Breast epithelium (tissue), 3 donors: ENCODE measurements around the gene PKD2.

Source experiments
- POLR2A ChIP-seq: fragments of 450-650 bp; IDR thresholded peaks from one replicate; pipeline ENCODE4 v1.6.1; 2016; ENCODE audit warnings: antibody characterized with exemption, mild to moderate bottlenecking, moderate library complexity
- POLR2AphosphoS5 ChIP-seq, 3 donors: sonication (generic); formaldehyde crosslinking; IDR thresholded peaks; one replicate each; pipeline ENCODE4 v1.6.1; 2017; ENCODE audit warnings: antibody characterized with exemption in 3 of 3
- TF ChIP-seq, protein P1 (sequence below), 3 donors: fragments of 450-650 bp; IDR thresholded peaks; one replicate each; pipeline ENCODE4 v1.5.1; 2016 to 2017; ENCODE audit warnings: antibody characterized with exemption in 3 of 3, mild to moderate bottlenecking in 3 of 3, moderate library complexity in 3 of 3

DNA sequence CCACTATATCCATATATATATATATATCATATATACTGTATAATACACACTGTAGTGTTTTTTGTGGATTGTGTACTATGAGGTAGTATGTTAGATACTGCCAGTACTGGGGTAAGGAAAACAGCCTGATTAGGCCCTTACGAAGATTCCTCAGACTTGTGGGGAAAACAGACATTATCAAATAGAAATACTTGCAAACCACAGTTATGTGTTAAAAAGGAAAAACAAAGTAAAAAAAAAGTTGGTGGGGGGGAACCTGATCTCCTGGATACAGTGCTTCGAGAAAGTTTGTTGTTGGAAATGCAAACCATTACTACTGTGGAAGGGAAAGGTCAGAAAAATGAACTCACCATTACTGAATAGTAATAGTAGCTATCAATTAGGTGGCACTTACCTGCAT is 53.0 kb downstream of the PKD2 start:
- TF ChIP-seq, protein P1, sequence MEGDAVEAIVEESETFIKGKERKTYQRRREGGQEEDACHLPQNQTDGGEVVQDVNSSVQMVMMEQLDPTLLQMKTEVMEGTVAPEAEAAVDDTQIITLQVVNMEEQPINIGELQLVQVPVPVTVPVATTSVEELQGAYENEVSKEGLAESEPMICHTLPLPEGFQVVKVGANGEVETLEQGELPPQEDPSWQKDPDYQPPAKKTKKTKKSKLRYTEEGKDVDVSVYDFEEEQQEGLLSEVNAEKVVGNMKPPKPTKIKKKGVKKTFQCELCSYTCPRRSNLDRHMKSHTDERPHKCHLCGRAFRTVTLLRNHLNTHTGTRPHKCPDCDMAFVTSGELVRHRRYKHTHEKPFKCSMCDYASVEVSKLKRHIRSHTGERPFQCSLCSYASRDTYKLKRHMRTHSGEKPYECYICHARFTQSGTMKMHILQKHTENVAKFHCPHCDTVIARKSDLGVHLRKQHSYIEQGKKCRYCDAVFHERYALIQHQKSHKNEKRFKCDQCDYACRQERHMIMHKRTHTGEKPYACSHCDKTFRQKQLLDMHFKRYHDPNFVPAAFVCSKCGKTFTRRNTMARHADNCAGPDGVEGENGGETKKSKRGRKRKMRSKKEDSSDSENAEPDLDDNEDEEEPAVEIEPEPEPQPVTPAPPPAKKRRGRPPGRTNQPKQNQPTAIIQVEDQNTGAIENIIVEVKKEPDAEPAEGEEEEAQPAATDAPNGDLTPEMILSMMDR (IDR thresholded peaks at IDR 0.05) = no peak
- TF ChIP-seq POLR2A (no peak), POLR2AphosphoS5 (IDR thresholded peaks at IDR 0.05) (no peak)
